ENCODE measurements around the gene RELT. TPM values are rescaled to one million over a fixed set of nuclear protein-coding genes. Genes with fewer than 3 reads are reported as not detected.

RELT gene
- total RNA-seq, 1 experiment from 2014 or later: 13.8 TPM

DNA sequence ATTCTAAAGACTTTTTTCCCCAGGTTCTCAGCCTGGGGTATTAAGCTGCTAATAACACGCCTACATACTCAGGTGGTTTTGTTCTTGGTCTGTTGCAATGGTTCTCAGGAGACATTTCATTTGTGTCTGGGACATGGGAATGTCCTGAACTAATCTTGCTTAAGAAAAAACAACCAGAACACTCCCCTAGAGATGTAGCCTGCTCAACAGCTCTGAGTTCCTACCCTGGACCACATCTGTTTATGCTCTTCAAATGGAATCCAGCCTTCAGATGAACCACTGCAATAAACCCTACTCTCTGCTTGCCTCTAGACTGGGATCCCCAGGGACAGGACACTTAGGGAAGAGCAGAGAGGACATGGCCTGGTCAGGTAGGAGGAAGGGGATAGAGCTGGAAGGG is 29.9 kb downstream of the RELT start:
- Histone ChIP-seq H3K79me2 (ENCODE audit: insufficient read depth, low read length) (no peaks in the 10 kb centered on the region), H3K4me1 (ENCODE audit: control insufficient read depth in 1 of 2, insufficient read depth in 2 of 2, low read length in 2 of 2) (no peaks in the 10 kb centered on the region), H3K4me2 (ENCODE audit: low read length) (no peak overlapping the region), H3K36me3 (ENCODE audit: control insufficient read depth in 1 of 2, insufficient read depth in 2 of 2, low read length in 2 of 2) (peaks cover 0 to 4% of the 10 kb centered on the region in 2 experiments; a peak in 1 of 4 replicates), H3K9me2 (ENCODE audit: insufficient read depth) (no peaks in the 10 kb centered on the region), H3K9me3 (ENCODE audit: control insufficient read depth in 1 of 2, insufficient read depth in 1 of 2, low read depth in 1 of 2, low read length in 2 of 2) (no peaks in the 10 kb centered on the region), H4K20me1 (ENCODE audit: insufficient read depth) (no peaks in the 10 kb centered on the region), H3K27me3 (ENCODE audit: insufficient read depth, low read length) (no peaks in the 10 kb centered on the region), H3K4me3 (replicated peaks in 1 of 2; ENCODE audit: low read depth in 1 of 2, low read length in 2 of 2) (no peak overlapping the region), H3K9ac (ENCODE audit: low read length) (no peak overlapping the region), H3K27ac (ENCODE audit: low read depth, low read length) (no peak overlapping the region), H2AFZ (ENCODE audit: low read depth, low read length, poor library complexity, severe bottlenecking) (no peak overlapping the region)
- intact Hi-C loops (cut with micrococcal nuclease): no loop called here
- no peak for ATAC-seq
- POLR2A ChIA-PET: no interaction called here
- CTCF ChIA-PET: interaction anchor here (1.0 kb wide), 1 partner anchor 83 kb away, joined by 3 read pairs; no protein-coding TSS in a partner anchor
- RAD21 ChIA-PET (ENCODE audit: low non-redundant PET in 1 of 2, low total read pairs in 2 of 2, uncharacterized antibody in 2 of 2, unreplicated experiment in 2 of 2): no interaction called here
- DNase-seq (ENCODE audit: low read depth, low spot score): no peak
- TF ChIP-seq POLR2AphosphoS5 (IDR thresholded peaks at IDR 0.05; ENCODE audit: low read depth, low read length): no peak
- no peak for TF ChIP-seq EZH2 (IDR thresholded peaks at IDR 0.05)
- no peak for TF ChIP-seq CBX3 (IDR thresholded peaks at IDR 0.05; ENCODE audit: low read depth)
- TF ChIP-seq, protein P1, sequence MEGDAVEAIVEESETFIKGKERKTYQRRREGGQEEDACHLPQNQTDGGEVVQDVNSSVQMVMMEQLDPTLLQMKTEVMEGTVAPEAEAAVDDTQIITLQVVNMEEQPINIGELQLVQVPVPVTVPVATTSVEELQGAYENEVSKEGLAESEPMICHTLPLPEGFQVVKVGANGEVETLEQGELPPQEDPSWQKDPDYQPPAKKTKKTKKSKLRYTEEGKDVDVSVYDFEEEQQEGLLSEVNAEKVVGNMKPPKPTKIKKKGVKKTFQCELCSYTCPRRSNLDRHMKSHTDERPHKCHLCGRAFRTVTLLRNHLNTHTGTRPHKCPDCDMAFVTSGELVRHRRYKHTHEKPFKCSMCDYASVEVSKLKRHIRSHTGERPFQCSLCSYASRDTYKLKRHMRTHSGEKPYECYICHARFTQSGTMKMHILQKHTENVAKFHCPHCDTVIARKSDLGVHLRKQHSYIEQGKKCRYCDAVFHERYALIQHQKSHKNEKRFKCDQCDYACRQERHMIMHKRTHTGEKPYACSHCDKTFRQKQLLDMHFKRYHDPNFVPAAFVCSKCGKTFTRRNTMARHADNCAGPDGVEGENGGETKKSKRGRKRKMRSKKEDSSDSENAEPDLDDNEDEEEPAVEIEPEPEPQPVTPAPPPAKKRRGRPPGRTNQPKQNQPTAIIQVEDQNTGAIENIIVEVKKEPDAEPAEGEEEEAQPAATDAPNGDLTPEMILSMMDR (IDR thresholded peaks at IDR 0.05 in 2 of 3, conservative IDR thresholded peaks at IDR 0.05 in 1 of 3; ENCODE audit: borderline replicate concordance in 1 of 3, insufficient read depth in 1 of 3, low read depth in 2 of 3, low read length in 2 of 3): no peak
- no peak for TF ChIP-seq RAD21 (IDR thresholded peaks at IDR 0.05; ENCODE audit: low read depth)
- no peak for TF ChIP-seq SIN3A (IDR thresholded peaks at IDR 0.05; ENCODE audit: low read depth)
- no peak for TF ChIP-seq ZFX (IDR thresholded peaks at IDR 0.05)
- TF ChIP-seq, protein P2, sequence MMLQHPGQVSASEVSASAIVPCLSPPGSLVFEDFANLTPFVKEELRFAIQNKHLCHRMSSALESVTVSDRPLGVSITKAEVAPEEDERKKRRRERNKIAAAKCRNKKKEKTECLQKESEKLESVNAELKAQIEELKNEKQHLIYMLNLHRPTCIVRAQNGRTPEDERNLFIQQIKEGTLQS (IDR thresholded peaks at IDR 0.05): no peak
- TF ChIP-seq JUND (IDR thresholded peaks at IDR 0.05): no peak
- no peak for TF ChIP-seq YY1 (IDR thresholded peaks at IDR 0.05; ENCODE audit: extremely low read depth, insufficient replicate concordance, low read depth, low read length)
- no peak for TF ChIP-seq ELF1 (IDR thresholded peaks at IDR 0.05; ENCODE audit: borderline replicate concordance, low read depth)
- BruUV-seq (replicated peaks): no TSS peak
